Fibroblast of pulmonary artery (primary cell): ENCODE measurements around the gene SH2B3.
"Not testable (repeated sequence)": the region's sequence is repeated elsewhere in the genome, so short reads cannot be mapped to it uniquely, and the experiment has no call there.

Experiments used
- DNase-seq: peaks from one replicate; pipeline ENCODE4 v3.0.0-alpha.2; 2010; ENCODE audit warnings: low read depth
- H3K4me3 ChIP-seq: replicated peaks from 2 replicates; pipeline ENCODE4 v1.5.1; 2011; ENCODE audit warnings: low read depth, mild to moderate bottlenecking, control low read depth, low read length, moderate library complexity
- TF ChIP-seq, protein P1 (sequence below): IDR thresholded peaks from 2 replicates; pipeline ENCODE4 v1.5.1; 2011; ENCODE audit warnings: mild to moderate bottlenecking, control low read depth, low read length, inconsistent platforms; ENCODE audit errors: missing control alignments

The SH2B3 gene

DNA sequence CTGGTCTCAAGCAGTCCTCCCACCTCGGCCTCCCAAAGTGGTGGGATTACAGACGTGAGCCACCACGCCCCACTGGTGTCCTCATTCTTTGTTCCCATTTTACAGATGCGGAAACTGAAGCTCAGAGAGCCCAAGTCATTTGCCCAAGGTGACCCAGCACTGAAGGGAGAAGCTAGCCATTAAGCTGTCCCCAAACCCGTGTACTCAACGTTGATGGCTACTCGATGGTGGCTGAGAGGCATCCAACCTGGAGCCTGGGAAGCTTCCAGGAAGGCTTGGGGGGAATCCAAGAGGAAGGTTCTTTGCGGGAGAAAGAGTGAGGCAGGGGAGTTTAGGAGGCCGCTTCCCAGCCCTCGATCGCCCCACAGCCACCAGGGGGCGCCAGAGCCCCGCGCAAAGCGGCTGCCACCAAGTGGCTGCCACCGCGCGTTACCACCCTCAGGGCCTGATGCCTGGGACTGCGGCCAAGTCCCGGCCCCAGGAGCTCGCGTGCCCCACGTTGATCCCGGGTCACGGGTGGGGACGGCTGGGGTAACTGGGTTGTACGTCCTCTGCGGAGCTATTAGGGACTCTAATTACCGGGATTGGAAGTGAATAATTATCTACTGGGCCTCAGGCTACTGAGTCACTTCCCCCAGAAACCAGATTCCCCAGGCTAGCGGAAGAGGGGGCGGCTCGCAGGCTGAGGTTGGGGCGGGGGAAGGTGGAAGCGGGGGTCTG is 8.8 kb upstream of the SH2B3 start:
- H3K4me3 ChIP-seq, result no peak overlapping the region
- TF ChIP-seq, protein P1, sequence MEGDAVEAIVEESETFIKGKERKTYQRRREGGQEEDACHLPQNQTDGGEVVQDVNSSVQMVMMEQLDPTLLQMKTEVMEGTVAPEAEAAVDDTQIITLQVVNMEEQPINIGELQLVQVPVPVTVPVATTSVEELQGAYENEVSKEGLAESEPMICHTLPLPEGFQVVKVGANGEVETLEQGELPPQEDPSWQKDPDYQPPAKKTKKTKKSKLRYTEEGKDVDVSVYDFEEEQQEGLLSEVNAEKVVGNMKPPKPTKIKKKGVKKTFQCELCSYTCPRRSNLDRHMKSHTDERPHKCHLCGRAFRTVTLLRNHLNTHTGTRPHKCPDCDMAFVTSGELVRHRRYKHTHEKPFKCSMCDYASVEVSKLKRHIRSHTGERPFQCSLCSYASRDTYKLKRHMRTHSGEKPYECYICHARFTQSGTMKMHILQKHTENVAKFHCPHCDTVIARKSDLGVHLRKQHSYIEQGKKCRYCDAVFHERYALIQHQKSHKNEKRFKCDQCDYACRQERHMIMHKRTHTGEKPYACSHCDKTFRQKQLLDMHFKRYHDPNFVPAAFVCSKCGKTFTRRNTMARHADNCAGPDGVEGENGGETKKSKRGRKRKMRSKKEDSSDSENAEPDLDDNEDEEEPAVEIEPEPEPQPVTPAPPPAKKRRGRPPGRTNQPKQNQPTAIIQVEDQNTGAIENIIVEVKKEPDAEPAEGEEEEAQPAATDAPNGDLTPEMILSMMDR, result peak; percentile 94

DNA sequence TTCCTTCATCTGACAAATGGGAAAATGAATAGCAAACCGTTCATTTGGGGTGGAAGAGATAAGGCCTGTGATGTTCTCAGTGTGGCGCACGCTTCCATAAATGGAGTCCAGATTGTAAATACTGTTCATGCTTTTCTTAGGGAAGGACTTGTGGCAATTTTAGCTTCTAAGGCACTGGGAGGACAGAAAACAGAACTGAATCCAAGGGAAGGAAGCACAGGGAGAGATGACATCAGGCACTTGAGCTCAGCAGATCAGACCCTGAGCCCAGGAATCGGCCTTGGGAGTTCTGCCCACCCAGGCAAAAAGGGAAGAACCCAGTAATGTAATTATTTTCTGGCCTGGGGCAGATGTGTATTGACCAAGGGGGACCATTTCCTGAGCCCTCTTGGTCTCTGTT is 7.2 kb upstream of the SH2B3 start:
- DNase-seq, result no peak
- no peak overlapping the region for H3K4me3 ChIP-seq
- TF ChIP-seq, protein P1, result no peak

More for the DNA sequence above, 8.8 kb upstream of the SH2B3 start:
- DNase-seq, result peak; percentile 82

DNA sequence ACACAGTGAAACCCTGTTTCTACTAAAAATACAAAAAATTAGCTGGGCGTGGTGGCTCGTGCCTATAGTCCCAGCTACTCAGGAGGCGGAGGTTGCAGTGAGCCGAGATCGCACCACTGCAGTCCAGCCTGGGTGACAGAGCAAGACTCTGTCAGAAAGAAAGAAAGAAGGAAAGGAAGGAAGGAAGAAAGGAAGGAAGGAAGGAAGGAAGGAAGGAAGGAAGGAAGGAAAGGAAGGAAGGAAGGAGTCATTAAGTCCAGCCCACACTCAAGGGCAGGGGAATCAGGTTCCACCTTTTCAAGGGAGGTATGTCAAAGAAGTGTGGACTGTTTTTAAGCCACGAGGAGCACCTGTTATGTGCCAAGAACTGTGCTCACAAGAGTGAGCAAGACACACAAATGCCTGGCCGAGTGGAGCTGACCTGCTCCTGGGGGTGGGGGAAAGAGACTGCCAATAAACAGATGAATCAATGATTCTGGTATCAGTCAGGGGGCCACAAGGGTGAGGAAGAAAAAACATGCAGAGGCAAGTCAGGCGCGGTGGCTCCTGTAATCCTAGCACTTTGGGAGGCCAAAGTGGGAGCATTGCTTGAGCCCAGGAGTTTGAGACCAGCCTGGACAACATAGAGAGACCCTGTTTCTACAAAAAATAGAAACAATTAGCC is 5.8 kb upstream of the SH2B3 start:
- H3K4me3 ChIP-seq, DNase-seq: not testable (repeated sequence)

DNA sequence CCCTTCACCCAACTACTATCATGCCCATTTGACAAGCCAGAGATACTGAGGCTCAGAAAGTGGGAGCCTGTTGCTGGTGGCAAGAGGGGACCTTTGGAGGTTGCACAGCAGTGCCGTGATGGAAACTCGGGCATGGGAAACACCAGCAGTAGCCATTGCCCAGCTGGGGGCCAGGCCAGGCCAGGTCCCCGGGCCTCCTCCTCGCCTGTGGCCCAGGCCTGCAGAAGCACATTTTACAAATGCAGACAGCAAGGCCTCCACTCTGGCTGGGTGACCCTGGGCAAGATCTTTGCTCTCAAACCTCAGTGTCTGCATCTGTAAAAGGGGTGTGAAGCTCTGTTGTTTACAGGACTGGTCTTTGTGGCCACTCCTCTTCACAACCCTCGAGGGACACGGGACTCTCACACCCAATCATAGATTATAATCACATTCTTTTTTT is 4.5 kb upstream of the SH2B3 start:
- no peak overlapping the region for H3K4me3 ChIP-seq
- no peak for DNase-seq
- TF ChIP-seq, protein P1, result no peak

DNA sequence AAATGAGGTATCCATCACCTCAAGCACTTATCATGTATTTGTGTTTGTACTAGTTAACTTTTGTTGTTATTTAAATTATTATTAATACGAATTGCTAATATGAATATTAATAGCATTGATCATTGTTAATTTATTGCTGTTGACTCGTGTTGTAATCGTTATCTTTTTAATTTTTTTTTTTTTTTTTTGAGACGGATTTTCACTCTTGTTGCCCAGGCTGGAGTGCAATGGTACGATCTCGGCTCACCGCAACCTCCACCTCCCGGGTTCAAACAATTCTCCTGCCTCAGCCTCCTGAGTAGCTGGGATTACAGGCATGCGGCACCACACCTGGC is 3.3 kb upstream of the SH2B3 start:
- DNase-seq, H3K4me3 ChIP-seq: not testable (repeated sequence)

DNA sequence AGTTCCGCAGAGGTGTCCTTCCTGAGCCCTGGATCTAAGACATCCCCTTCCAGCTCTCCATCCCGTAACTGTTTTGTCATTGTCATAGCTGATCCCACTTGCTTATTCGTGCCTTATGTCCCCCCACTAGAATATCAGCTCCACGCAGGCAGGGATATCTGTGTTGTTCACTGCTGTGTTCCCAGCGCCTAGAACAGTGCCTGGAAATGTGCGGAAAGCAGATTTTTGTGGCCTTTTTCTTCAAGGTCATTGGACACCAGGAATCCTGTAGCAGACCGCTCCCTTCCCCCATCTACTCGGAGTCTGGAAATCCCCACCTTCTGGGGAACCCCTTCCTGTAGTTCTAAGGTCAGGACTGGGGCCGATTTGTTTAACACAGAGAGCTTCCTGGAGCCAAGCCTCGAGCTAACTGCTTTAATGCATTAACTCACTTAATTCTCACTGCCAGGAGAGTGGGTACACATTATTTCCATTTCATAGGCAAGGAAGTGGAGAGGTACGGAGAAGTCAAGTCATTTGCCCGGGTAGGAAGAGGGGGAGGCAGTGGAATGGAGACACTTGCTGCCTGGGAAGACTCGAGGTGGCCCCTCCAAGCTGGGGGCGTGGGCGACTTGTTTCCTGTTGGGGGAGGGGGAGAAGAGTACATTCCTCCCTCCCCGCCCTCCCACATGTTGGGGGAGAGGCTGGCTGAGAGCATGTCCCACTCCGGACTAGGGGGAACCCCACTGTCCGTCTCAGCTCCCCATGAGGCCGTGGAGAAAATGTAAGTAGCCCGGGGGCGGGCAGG is 1.2 kb upstream of the SH2B3 start:
- TF ChIP-seq, protein P1, result no peak
- peak; percentile 39 for DNase-seq
- H3K4me3 ChIP-seq, result peak overlapping the region; percentile 54

DNA sequence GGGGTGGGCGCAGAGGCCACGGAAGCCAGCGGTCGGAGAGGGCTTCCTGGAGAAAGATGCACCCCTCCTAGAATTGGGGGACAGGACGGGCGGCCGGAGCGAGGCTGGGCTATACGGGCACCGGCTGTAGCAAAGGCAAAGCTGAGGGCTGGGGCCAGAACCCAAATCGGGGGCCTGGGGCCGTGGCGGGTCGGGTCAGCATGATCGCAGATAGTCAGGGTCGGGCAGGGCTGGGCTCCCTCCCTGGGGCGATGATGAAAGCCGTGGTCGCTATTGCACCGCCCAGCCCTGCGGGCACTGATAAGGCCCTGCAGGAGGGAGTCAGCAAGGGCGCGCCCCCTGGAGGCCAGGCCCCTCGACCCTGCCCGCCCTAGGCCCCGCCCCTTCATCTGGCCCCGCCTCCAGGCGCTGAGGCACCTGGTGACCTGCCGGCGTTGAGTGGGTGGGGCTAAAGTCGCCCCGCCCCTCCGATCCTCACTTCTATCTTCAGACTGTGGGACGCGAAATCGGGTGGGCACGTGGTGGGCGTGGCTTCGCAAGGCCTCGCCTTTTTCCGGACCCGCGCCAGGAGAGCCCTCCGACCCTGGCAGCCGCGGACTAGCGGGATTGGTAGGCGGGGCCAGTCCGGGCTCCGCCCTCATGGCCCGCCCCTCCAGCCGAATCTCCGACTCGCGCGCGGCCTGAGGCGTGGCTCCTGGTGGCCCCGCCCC is 419 bp upstream of the SH2B3 start:
- peak overlapping the region; percentile 54 for H3K4me3 ChIP-seq
- TF ChIP-seq, protein P1, result peak; percentile 24
- DNase-seq, result peak; percentile 96
